Measurements from ENCODE around the gene ATP8B4. TPM values are rescaled to one million over a fixed set of nuclear protein-coding genes. Genes with fewer than 3 reads are reported as not detected.
A peak's percentile ranks its signal among the peaks of the same experiment; 100 is the strongest.

The ATP8B4 gene
- total and polyA plus RNA-seq, 12 donors: 0.39 to 5.3 (median 1.6) TPM

- peaks cover 0 to 31% (median 0%) of the 10 kb centered on the region in 9 donors for H3K36me3 ChIP-seq
- no peaks in the 10 kb centered on the region for H3K27me3 ChIP-seq
- no peak for DNase-seq
- peak in 1 of 8 donors; percentile 26 for ATAC-seq
- H3K4me1 ChIP-seq: peaks cover 0 to 26% (median 7%) of the 10 kb centered on the region in 9 donors
- 73 to 80% methylated on average over 8 of the region's 8 CpGs for WGBS, 2 donors
- H3K9me3 ChIP-seq: no peaks in the 10 kb centered on the region
- no peak overlapping the region for H3K4me3 ChIP-seq
- H3K27ac ChIP-seq: peak overlapping the region in 7 of 10 donors; percentile 5 to 79 (median 31)
- intact Hi-C loops (cut with DNase I): no loop called here
- TF ChIP-seq CTCF (IDR thresholded peaks at IDR 0.05): no peak
Observed at GRCh38 chr15:49860101-49860500, 258.9 kb downstream of the ATP8B4 start.

GRCh38 chr15:49857496-49858475 is 261.2 kb downstream of the ATP8B4 start:
- no peak overlapping the region for H3K4me3 ChIP-seq

GRCh38 chr15:49855917-49856637 is 263.0 kb downstream of the ATP8B4 start:
- TF ChIP-seq CTCF (IDR thresholded peaks at IDR 0.05): no peak
- H3K27me3 ChIP-seq: no peaks in the 10 kb centered on the region
- peaks cover 0 to 5% (median 0%) of the 10 kb centered on the region in 11 donors for H3K9me3 ChIP-seq
- H3K4me1 ChIP-seq: peaks cover 0 to 20% (median 7%) of the 10 kb centered on the region in 9 donors
- H3K4me3 ChIP-seq: no peak overlapping the region
- intact Hi-C loops (cut with DNase I): no loop called here
- peak; percentile 61 to 94 (median 72) for ATAC-seq
- H3K27ac ChIP-seq: peak overlapping the region in 5 of 10 donors; percentile 37 to 79 (median 44)
- H3K36me3 ChIP-seq: peaks cover 0 to 36% (median 0%) of the 10 kb centered on the region in 9 donors
- WGBS, 2 donors: 52 to 59% methylated on average over 4 of the region's 4 CpGs
- no peak for DNase-seq

More at GRCh38 chr15:49857496-49858475, 261.2 kb downstream of the ATP8B4 start:
- DNase-seq (no peak), ATAC-seq (no peak)
- 71 to 73% methylated on average over 4 of the region's 4 CpGs for WGBS, 2 donors
- intact Hi-C loops (cut with DNase I): no loop called here
- no peaks in the 10 kb centered on the region for H3K27me3 ChIP-seq
- TF ChIP-seq CTCF (IDR thresholded peaks at IDR 0.05): no peak
- H3K9me3 ChIP-seq: no peaks in the 10 kb centered on the region
- H3K4me1 ChIP-seq: peaks cover 0 to 20% (median 7%) of the 10 kb centered on the region in 9 donors
- peaks cover 0 to 40% (median 0%) of the 10 kb centered on the region in 9 donors for H3K36me3 ChIP-seq
- peak overlapping the region in 4 of 10 donors; percentile 43 to 79 (median 58) for H3K27ac ChIP-seq

GRCh38 chr15:49852756-49853155 is 266.3 kb downstream of the ATP8B4 start:
- Histone ChIP-seq H3K27me3 (no peaks in the 10 kb centered on the region), H3K4me3 (no peak overlapping the region), H3K4me1 (peaks cover 0 to 15% (median 0%) of the 10 kb centered on the region in 9 donors), H3K36me3 (peaks cover 0 to 9% (median 0%) of the 10 kb centered on the region in 9 donors), H3K9me3 (peaks cover 0 to 20% (median 0%) of the 10 kb centered on the region in 11 donors), H3K27ac (peak overlapping the region in 1 of 10 donors; percentile 22)
- WGBS, 2 donors: 62 to 82% methylated on average over 2 of the region's 2 CpGs
- ATAC-seq (no peak), DNase-seq (no peak)
- no peak for TF ChIP-seq CTCF (IDR thresholded peaks at IDR 0.05)
- intact Hi-C loops (cut with DNase I): no loop called here
